Cardiac fibroblast (primary cell): Measurements from ENCODE around the gene PTPRT.

ENCODE experiments used
- DNase-seq, 2 donors: peaks; one replicate each; pipeline versions ENCODE4 v3.0.0 to v3.0.0-alpha.2; 2010; ENCODE audit warnings: low read depth in 2 of 2
- H3K4me3 ChIP-seq, 2 donors: replicated peaks in 1 of 2; 1 replicate in 1 of 2; 2 replicates in 1 of 2; pipeline ENCODE4 v1.5.1; 2011; ENCODE audit warnings: low read depth in 2 of 2, low read length in 2 of 2, mild to moderate bottlenecking in 2 of 2, moderate library complexity in 1 of 2
- TF ChIP-seq, protein P1 (sequence below): IDR thresholded peaks from one replicate; pipeline ENCODE4 v1.5.1; 2011; ENCODE audit warnings: low read depth, mild to moderate bottlenecking, low read length, inconsistent platforms

PTPRT gene

DNA sequence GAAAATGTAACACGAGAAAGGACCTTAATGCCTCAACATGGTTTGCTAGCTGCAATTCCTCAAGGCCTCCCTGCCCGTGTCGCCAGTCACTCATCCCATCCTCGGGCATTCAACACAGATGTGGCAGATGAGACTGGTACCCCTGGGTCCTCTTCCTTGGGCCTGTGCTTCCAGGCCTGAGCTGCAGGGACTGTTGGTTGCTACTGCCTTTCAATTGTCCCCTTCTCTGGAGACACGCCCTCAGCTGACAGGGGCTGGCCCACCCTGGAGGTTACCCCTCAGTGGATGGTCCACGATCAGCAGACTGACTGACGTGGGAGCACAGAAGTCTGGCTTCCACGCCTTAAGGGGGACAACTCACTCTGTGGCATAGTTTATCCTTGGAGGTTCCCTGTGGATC lies 1076.5 kb downstream of the PTPRT start:
- TF ChIP-seq, protein P1, sequence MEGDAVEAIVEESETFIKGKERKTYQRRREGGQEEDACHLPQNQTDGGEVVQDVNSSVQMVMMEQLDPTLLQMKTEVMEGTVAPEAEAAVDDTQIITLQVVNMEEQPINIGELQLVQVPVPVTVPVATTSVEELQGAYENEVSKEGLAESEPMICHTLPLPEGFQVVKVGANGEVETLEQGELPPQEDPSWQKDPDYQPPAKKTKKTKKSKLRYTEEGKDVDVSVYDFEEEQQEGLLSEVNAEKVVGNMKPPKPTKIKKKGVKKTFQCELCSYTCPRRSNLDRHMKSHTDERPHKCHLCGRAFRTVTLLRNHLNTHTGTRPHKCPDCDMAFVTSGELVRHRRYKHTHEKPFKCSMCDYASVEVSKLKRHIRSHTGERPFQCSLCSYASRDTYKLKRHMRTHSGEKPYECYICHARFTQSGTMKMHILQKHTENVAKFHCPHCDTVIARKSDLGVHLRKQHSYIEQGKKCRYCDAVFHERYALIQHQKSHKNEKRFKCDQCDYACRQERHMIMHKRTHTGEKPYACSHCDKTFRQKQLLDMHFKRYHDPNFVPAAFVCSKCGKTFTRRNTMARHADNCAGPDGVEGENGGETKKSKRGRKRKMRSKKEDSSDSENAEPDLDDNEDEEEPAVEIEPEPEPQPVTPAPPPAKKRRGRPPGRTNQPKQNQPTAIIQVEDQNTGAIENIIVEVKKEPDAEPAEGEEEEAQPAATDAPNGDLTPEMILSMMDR, result no peak
- DNase-seq, result no peak
- no peak overlapping the region for H3K4me3 ChIP-seq

DNA sequence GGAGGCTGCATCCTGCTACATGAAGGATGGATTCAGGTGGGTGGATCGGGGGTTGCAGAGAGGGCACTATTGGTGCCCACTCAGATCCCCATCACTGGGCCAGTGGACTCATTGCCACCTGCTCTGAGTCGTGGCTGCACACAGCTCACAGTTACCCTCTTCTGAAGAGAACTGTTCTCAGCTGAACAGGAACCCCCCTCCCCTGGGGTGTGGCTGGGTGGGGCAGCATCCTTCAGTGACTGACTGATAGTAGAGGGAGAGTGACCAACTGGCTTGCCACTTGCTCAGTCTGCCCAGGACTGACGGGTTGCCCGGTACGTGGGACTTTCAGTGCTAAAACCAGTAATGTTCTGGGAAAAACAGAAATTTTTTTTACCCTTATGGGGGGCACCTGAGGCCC lies 1077.5 kb downstream of the PTPRT start:
- no peak for DNase-seq
- TF ChIP-seq, protein P1, result no peak
- no peak overlapping the region for H3K4me3 ChIP-seq

DNA sequence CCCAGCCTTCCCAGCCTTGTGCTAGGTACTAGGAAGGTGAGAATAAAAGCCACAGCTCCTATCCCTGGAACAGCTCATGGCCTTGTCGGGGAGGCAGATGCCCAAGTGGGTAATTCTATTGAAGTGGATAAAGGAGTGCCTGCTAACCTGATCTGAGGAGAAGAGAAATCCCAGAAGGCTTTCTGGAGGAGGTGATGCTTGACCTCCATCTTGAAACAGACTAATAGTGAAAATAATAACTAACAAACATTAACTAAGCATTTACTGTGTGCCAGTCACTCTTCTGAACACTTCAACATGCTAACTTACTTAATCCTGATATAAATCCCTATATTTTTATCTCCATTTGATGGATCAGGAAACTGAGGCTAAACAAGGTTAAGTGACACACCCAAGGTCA lies 1078.4 kb downstream of the PTPRT start:
- DNase-seq, result no peak
- no peak overlapping the region for H3K4me3 ChIP-seq
- TF ChIP-seq, protein P1, result no peak

DNA sequence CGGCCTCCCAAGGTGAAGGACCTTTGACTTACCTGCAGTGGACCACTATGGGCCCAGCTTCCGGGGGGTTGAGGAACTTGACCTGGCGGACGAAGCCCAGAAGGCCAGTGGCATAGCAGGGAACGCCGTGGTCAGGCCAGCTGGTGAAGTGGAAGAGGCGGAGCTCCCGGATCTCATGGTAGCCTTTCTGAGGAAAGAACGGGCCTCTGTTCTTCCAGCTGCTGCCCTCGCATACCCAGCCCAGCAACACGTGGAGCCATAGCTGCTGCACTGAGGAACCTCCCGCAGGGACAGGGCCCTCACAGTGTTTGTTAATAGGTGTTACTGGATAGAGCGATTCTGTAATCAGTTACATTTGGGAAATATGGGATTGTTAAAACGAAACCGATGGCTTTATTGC lies 1079.4 kb downstream of the PTPRT start:
- DNase-seq, result no peak
- TF ChIP-seq, protein P1, result no peak
- no peak overlapping the region for H3K4me3 ChIP-seq

DNA sequence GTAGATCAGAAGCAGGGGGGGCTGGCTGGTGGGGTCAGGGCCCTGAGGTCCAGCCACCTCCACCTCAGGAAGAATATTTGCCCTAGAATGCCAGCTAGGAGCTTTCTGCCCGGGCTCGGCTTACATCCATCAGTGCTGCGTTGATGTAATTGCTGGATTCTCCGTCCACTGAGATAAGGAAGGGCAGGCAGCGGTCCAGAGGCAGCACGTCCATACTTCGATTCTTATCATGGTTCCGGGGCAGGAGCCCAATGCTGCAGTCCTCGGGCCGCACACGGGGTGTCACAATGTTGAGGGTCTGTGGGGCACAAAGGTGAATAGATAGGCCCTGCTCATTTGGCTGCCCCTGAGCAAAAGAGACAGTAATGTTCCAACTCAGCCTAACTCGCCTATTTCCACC lies 1087.7 kb downstream of the PTPRT start:
- no peak for DNase-seq
- no peak overlapping the region for H3K4me3 ChIP-seq
- TF ChIP-seq, protein P1, result no peak

DNA sequence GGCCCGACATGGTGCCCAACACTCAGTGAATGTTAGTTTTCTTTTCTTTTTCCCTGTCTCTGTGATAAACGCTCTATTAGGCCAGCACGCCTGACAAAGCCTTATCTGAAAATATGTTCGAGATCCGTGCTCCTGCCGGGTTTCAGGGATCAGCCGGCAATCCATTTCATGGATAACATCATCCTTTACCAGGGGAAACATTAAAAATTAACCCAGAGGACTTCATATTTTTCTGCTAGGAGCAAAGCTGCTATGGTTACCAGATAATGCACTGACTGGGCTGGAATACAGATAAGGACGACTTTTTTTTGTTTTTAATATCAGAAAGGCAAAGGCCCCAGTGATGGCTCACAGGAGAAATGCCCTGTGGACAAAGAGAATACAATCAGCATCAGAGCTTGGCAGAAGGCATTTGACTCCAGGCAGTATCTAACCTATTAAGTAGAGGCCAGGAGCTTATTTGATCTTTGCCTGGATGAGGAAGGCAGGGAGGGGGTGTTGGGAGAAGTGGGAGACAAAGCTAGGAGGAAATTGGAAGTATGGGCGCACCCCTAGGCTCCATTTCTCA lies 1089.5 kb downstream of the PTPRT start:
- H3K4me3 ChIP-seq, result no peak overlapping the region
- DNase-seq, result no peak
- TF ChIP-seq, protein P1, result no peak

DNA sequence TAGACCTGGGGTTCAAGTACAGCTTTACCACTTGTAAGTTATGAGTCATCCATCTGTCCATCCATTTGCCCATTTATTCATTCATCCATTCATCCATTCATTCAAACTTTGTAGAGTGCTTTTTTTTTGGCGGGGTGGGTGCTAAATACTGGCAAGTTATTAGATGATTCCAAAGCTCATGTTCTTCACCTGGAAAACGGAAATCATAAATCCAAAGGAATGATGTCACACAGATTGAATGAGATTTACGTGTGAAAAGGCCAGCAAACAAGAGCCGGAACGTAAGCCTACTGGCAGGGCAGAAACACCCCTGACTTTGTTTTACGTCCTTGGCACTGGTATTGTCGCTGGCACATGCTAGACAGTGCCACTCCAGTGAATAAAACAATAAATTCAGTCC lies 1090.6 kb downstream of the PTPRT start:
- no peak for DNase-seq
- TF ChIP-seq, protein P1, result no peak
- no peak overlapping the region for H3K4me3 ChIP-seq
